ENCODE data around the gene P4HB. TPM values are rescaled to one million over a fixed set of nuclear protein-coding genes. Genes with fewer than 3 reads are reported as not detected.

P4HB gene
- total RNA-seq, 4 donors from 2014 or later = 385 to 594 (median 472) TPM

DNA sequence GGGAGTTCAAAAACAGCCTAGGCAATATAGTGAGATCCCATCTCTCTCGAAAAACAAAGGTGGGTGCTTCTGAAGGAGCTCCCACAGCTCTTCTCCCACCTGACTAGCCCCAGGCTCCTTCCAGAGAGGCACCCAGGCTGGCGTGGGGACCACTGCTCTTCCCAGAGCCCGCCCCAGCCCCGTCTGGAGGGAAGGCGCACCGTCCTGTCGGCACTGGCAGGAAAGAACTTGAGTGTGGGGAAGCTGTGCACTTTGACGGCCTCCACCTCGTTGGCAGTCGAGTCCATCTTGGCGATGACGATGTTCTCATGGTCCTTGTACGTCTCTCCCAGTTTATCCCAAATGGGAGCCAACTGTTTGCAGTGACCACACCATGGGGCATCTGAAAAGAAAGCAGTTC is 15.0 kb downstream of the P4HB start:
- no peaks in the 10 kb centered on the region for H3K27me3 ChIP-seq
- TF ChIP-seq EP300 (IDR thresholded peaks at IDR 0.05) (no peak), CTCF (IDR thresholded peaks at IDR 0.05) (no peak), POLR2A (IDR thresholded peaks at IDR 0.05) (no peak)
- H3K36me3 ChIP-seq = peaks cover 8 to 92% (median 38%) of the 10 kb centered on the region in 3 donors
- no peak for DNase-seq (ENCODE audit: low spot score in 2 of 2)
- no peak overlapping the region for H3K4me3 ChIP-seq
- WGBS, 2 donors = 89 to 97% methylated on average over 11 to 12 of the region's 13 CpGs
- H3K9me3 ChIP-seq = no peaks in the 10 kb centered on the region
- no peak overlapping the region for H3K27ac ChIP-seq
- peaks cover 0 to 10% (median 0%) of the 10 kb centered on the region in 4 donors for H3K4me1 ChIP-seq

DNA sequence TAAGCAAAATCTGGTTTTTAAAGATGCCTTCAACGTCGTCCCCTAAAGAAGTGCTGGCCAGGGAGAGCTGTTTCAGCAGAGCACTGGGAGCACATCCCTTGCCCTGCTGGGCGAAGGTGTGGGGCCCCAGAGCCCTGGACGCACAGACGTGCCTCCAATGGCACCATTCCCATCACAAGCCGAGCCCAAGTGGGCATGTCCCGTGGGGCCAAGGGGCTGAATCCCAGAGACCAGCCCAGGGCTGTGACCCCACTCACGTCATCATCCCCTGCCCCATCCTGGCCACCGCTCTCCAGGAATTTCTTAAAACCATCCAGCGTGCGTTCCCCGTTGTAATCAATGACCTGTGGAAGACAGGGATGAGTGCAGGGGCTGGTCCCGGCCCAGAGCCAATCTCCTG is 15.4 kb downstream of the P4HB start:
- peaks cover 8 to 88% (median 38%) of the 10 kb centered on the region in 3 donors for H3K36me3 ChIP-seq
- H3K27me3 ChIP-seq = no peaks in the 10 kb centered on the region
- DNase-seq (ENCODE audit: low spot score in 2 of 2) = no peak
- TF ChIP-seq CTCF (IDR thresholded peaks at IDR 0.05) (no peak), EP300 (IDR thresholded peaks at IDR 0.05) (no peak), POLR2A (IDR thresholded peaks at IDR 0.05) (no peak)
- peaks cover 0 to 10% (median 0%) of the 10 kb centered on the region in 4 donors for H3K4me1 ChIP-seq
- H3K4me3 ChIP-seq = no peak overlapping the region
- 85% methylated on average over 13 of the region's 13 CpGs for WGBS, 2 donors
- H3K27ac ChIP-seq = no peak overlapping the region
- H3K9me3 ChIP-seq = no peaks in the 10 kb centered on the region

- no peak overlapping the region for H3K4me3 ChIP-seq
- TF ChIP-seq POLR2A (IDR thresholded peaks at IDR 0.05) (no peak), EP300 (IDR thresholded peaks at IDR 0.05) (no peak), CTCF (IDR thresholded peaks at IDR 0.05) (no peak)
- H3K27me3 ChIP-seq = no peaks in the 10 kb centered on the region
- no peak overlapping the region for H3K27ac ChIP-seq
- WGBS, 2 donors = 86 to 92% methylated on average over 12 to 14 of the region's 14 CpGs
- no peak for DNase-seq (ENCODE audit: low spot score in 2 of 2)
- no peaks in the 10 kb centered on the region for H3K9me3 ChIP-seq
- peaks cover 8 to 83% (median 38%) of the 10 kb centered on the region in 3 donors for H3K36me3 ChIP-seq
- H3K4me1 ChIP-seq = peaks cover 0 to 10% (median 0%) of the 10 kb centered on the region in 4 donors
Measured at GRCh38 chr17:81844327-81844851, 15.9 kb downstream of the P4HB start.

GRCh38 chr17:81843713-81844326 is 16.5 kb downstream of the P4HB start:
- no peak overlapping the region for H3K4me3 ChIP-seq
- DNase-seq (ENCODE audit: low spot score in 2 of 2) = no peak
- no peak for TF ChIP-seq EP300 (IDR thresholded peaks at IDR 0.05)
- no peak for TF ChIP-seq CTCF (IDR thresholded peaks at IDR 0.05)
- TF ChIP-seq POLR2A (IDR thresholded peaks at IDR 0.05) = no peak
- no peaks in the 10 kb centered on the region for H3K9me3 ChIP-seq
- 89 to 92% methylated on average over 27 to 30 of the region's 30 CpGs for WGBS, 2 donors
- peak overlapping the region in 2 of 4 donors; percentile 34 to 64 for H3K27ac ChIP-seq
- H3K4me1 ChIP-seq = peaks cover 0 to 10% (median 0%) of the 10 kb centered on the region in 4 donors
- H3K36me3 ChIP-seq = peaks cover 8 to 77% (median 38%) of the 10 kb centered on the region in 3 donors
- no peaks in the 10 kb centered on the region for H3K27me3 ChIP-seq

DNA sequence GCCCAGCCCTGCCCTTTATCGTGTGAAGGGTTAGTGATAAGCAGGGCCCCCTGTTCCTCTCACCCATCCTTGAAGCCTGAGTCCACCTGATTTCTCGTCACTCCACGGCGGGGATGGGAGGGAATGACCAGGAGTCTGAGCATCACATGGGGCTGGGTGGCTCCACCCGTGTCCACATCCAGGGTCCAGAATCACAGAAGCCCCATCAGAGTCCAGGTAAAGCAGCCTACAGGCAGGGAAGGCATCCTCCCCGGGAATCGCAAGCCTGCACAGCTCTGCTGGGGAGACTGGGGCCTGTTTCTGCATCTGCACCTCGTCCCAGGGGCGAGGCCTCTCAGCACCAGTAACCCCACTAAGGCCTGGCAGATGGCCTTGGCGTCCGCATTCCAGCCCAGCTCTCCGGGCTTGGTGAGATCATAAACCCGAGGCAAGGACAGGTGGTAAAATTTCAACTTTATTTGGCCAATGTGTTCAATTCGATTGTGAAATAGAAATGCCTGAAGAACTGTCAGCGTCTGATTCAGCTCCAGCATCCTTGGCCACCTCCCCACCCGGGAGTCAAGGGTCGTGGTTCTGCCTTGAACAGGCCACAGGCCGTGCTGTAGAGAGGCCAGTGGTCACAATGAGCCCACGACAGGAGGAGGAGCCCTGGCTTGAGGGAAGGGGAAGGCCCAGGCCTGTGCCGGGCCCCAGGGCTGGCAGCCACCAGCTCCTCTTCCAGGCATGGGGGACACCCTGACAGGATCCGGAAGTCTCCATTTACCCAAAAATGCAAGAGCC is 17.4 kb downstream of the P4HB start:
- Histone ChIP-seq H3K36me3 (peaks cover 8 to 70% (median 35%) of the 10 kb centered on the region in 3 donors), H3K4me1 (peaks cover 0 to 10% (median 0%) of the 10 kb centered on the region in 4 donors), H3K27ac (peak overlapping the region in 2 of 4 donors; percentile 53 to 64), H3K4me3 (no peak overlapping the region), H3K9me3 (no peaks in the 10 kb centered on the region), H3K27me3 (no peaks in the 10 kb centered on the region)
- DNase-seq (ENCODE audit: low spot score in 2 of 2) = peak in 1 of 2 donors; percentile 69
- 64 to 68% methylated on average over 14 to 21 of the region's 21 CpGs for WGBS, 2 donors
- TF ChIP-seq POLR2A (IDR thresholded peaks at IDR 0.05) = no peak
- peak in 1 of 2 donors; percentile 50 for TF ChIP-seq EP300 (IDR thresholded peaks at IDR 0.05)
- no peak for TF ChIP-seq CTCF (IDR thresholded peaks at IDR 0.05)

Measured in tibial nerve (tissue), 4 donors.